Erythroblast (primary cell): ENCODE data around the gene TRIP13.

Source experiments
- GATA1 ChIP-seq: IDR thresholded peaks from 2 replicates; pipeline ENCODE4 v1.6.1; 2011; ENCODE audit warnings: low read depth, mild to moderate bottlenecking, control low read depth, low read length, moderate library complexity
- POLR2A ChIP-seq: IDR thresholded peaks from 2 replicates; pipeline ENCODE4 v1.6.1; 2011; ENCODE audit warnings: mild to moderate bottlenecking, low read length

- TF ChIP-seq POLR2A (no peak), GATA1 (no peak)
Observed at GRCh38 chr5:888638-889035, 4.0 kb upstream of the TRIP13 start.
